Neutrophil (primary cell): ENCODE results near the gene HLA-A.
A peak's percentile ranks its signal among the peaks of the same experiment; 100 is the strongest.

ENCODE experiments used
- H3K27ac ChIP-seq: fragments of 200-600 bp; sonication (generic); 2 replicates; pipeline ENCODE4 v1.5.1; 2016; ENCODE audit warnings: mild to moderate bottlenecking, moderate library complexity
- H3K27me3 ChIP-seq: fragments of 200-600 bp; sonication (generic); 2 replicates; pipeline ENCODE4 v1.6.0; 2016; ENCODE audit warnings: mild to moderate bottlenecking
- H3K36me3 ChIP-seq: fragments of 200-600 bp; sonication (generic); 2 replicates; pipeline ENCODE4 v1.5.1; 2017
- H3K4me1 ChIP-seq, 2 experiments: fragments of 200-600 bp in 1 of 2; sonication (generic) in 1 of 2; 1 replicate in 1 of 2; 2 replicates in 1 of 2; pipeline versions ENCODE4 v1.5.1 to v1.6.1; 2013 to 2016; ENCODE audit warnings: low read depth in 1 of 2, low read length in 1 of 2, mild to moderate bottlenecking in 1 of 2, moderate library complexity in 1 of 2; ENCODE audit not compliant: control insufficient read depth in 1 of 2, insufficient read depth in 1 of 2
- H3K4me3 ChIP-seq, 2 experiments: fragments of 200-600 bp in 1 of 2; sonication (generic) in 1 of 2; 1 replicate in 1 of 2; 2 replicates in 1 of 2; pipeline ENCODE4 v1.5.1; 2013 to 2016; ENCODE audit warnings: low read depth in 1 of 2, low read length in 1 of 2, mild to moderate bottlenecking in 1 of 2, moderate library complexity in 1 of 2
- H3K9me3 ChIP-seq: fragments of 200-600 bp; sonication (generic); 2 replicates; pipeline ENCODE4 v1.5.1; 2016
- CTCF ChIP-seq: fragments of 200-600 bp; sonication (generic); IDR thresholded peaks from 2 replicates; pipeline ENCODE4 v1.5.1; 2016; ENCODE audit warnings: antibody characterized with exemption

The HLA-A gene

DNA sequence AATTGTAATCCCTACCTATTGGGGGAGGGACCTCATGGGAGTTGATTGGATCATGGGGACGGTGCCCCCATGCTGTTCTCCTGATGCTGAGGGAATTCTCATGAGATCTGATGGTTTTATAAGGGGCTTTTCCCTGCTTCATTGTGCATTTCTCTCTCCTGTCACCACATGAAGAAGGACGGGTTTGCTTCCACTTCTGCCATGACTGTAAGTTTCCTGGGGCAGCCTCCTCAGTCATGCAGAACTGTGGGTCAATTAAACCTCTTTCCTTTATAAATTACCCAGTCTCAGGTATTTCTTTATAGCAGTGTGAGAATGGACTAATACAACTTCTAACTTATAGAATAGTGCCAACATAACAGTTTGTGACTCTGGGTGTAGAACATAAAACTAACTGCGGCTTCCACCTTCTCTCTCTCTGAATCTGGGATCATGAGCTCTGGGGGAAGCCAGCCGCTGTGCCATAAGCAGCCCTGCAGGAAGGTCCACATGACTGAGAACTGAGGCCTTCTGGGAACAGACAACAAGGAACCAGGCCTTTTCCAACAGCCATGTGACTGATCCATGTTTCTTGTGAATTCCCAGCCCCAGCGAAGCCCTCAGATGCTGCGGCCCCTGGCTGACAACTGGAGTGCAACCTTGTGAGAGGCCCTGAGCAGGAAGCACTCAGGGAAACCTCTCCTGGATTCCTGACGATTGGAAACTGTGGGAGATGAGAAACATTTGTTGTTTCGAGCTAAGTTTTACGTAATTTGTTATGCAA is 3.4 kb upstream of the HLA-A start:
- no peak overlapping the region for H3K27ac ChIP-seq
- H3K4me3 ChIP-seq: no peak overlapping the region
- H3K27me3 ChIP-seq: no peaks in the 10 kb centered on the region
- H3K36me3 ChIP-seq: peaks cover 7% of the 10 kb centered on the region
- H3K9me3 ChIP-seq: no peaks in the 10 kb centered on the region
- no peak for TF ChIP-seq CTCF
- H3K4me1 ChIP-seq: peaks cover 0 to 20% of the 10 kb centered on the region in 2 experiments

DNA sequence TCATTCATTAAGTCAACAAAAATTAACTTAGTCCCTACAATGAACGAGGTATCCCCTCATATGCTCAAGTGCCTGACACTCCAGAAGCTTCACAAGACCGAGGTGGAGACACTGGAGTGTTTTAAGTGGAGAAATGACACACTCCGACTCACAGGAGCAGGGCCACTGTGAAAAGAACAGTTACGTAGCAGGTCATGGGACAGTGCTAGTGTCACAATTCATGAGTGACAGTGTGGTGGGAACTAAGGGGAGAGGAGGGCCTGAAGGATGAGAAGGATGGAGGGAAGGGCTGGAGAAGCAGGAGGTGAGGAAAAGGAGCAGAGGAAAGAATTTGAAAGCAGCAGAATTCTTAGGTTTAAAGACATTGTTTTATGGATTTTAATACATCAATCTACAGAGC is 1.3 kb upstream of the HLA-A start:
- no peak overlapping the region for H3K4me3 ChIP-seq

GRCh38 chr6:29941471-29941870 is 861 bp upstream of the HLA-A start:
- H3K4me1 ChIP-seq: peaks cover 11 to 45% of the 10 kb centered on the region in 2 experiments
- TF ChIP-seq CTCF: no peak
- peaks cover 33% of the 10 kb centered on the region for H3K36me3 ChIP-seq
- no peaks in the 10 kb centered on the region for H3K27me3 ChIP-seq
- H3K9me3 ChIP-seq: no peaks in the 10 kb centered on the region
- peak overlapping the region; percentile 85 for H3K27ac ChIP-seq
- peak overlapping the region; percentile 67 to 80 for H3K4me3 ChIP-seq

More for the DNA sequence above, 1.3 kb upstream of the HLA-A start:
- no peak for TF ChIP-seq CTCF
- peaks cover 28% of the 10 kb centered on the region for H3K36me3 ChIP-seq
- H3K27me3 ChIP-seq: no peaks in the 10 kb centered on the region
- peaks cover 6 to 41% of the 10 kb centered on the region in 2 experiments for H3K4me1 ChIP-seq
- H3K27ac ChIP-seq: peak overlapping the region; percentile 85
- no peaks in the 10 kb centered on the region for H3K9me3 ChIP-seq

DNA sequence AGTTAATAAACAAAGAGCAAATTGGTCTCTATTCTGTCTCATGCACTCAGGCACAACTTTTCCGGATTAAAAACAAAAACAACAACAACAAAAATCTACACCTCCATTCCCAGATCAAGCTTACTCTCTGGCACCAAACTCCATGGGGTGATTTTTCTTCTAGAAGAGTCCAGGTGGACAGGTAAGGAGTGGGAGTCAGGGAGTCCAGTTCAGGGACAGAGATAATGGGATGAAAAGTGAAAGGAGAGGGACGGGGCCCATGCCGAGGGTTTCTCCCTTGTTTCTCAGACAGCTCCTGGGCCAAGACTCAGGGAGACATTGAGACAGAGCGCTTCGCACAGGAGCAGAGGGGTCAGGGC is 437 bp upstream of the HLA-A start:
- Histone ChIP-seq H3K9me3 (no peaks in the 10 kb centered on the region), H3K4me3 (peak overlapping the region; percentile 67 to 80), H3K36me3 (peaks cover 37% of the 10 kb centered on the region), H3K4me1 (peaks cover 11 to 45% of the 10 kb centered on the region in 2 experiments), H3K27me3 (no peaks in the 10 kb centered on the region), H3K27ac (peak overlapping the region; percentile 85)
- TF ChIP-seq CTCF: no peak

DNA sequence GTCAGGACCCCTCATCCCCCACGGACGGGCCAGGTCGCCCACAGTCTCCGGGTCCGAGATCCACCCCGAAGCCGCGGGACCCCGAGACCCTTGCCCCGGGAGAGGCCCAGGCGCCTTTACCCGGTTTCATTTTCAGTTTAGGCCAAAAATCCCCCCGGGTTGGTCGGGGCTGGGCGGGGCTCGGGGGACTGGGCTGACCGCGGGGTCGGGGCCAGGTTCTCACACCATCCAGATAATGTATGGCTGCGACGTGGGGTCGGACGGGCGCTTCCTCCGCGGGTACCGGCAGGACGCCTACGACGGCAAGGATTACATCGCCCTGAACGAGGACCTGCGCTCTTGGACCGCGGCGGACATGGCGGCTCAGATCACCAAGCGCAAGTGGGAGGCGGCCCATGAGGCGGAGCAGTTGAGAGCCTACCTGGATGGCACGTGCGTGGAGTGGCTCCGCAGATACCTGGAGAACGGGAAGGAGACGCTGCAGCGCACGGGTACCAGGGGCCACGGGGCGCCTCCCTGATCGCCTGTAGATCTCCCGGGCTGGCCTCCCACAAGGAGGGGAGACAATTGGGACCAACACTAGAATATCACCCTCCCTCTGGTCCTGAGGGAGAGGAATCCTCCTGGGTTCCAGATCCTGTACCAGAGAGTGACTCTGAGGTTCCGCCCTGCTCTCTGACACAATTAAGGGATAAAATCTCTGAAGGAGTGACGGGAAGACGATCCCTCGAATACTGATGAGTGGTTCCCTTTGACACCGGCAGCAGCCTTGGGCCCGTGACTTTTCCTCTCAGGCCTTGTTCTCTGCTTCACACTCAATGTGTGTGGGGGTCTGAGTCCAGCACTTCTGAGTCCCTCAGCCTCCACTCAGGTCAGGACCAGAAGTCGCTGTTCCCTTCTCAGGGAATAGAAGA is 978 bp downstream of the HLA-A start:
- peaks cover 14 to 45% of the 10 kb centered on the region in 2 experiments for H3K4me1 ChIP-seq
- TF ChIP-seq CTCF: no peak
- H3K27me3 ChIP-seq: no peaks in the 10 kb centered on the region
- H3K4me3 ChIP-seq: peak overlapping the region; percentile 67 to 80
- peak overlapping the region; percentile 85 for H3K27ac ChIP-seq
- no peaks in the 10 kb centered on the region for H3K9me3 ChIP-seq
- H3K36me3 ChIP-seq: peaks cover 51% of the 10 kb centered on the region
